H9 (cell line): ENCODE results near the gene PAPLN. TPM values are rescaled to one million over a fixed set of nuclear protein-coding genes. Genes with fewer than 3 reads are reported as not detected.

Experiments used
- DNase-seq: peaks from one replicate; pipeline ENCODE4 v3.0.0-alpha.2; 2017
- H2AFZ ChIP-seq: one replicate; pipeline ENCODE4 v1.6.1; 2013; ENCODE audit warnings: mild to moderate bottlenecking, low read length, control low read depth, moderate library complexity
- H2AK5ac ChIP-seq: 2 replicates; pipeline ENCODE4 v1.6.1; 2013; ENCODE audit warnings: low read length, control low read depth, mixed read lengths; ENCODE audit not compliant: insufficient read length
- H2BK120ac ChIP-seq: one replicate; pipeline ENCODE4 v1.6.1; 2013; ENCODE audit warnings: low read depth, mild to moderate bottlenecking, low read length, control low read depth, inconsistent platforms; ENCODE audit not compliant: poor library complexity, severe bottlenecking
- H2BK12ac ChIP-seq: 2 replicates; pipeline ENCODE4 v1.6.1; 2013; ENCODE audit warnings: low read length, control low read depth, mixed read lengths, low read depth; ENCODE audit not compliant: insufficient read length
- H2BK15ac ChIP-seq: 2 replicates; pipeline ENCODE4 v1.6.1; 2013; ENCODE audit warnings: low read depth, low read length, control low read depth
- H2BK20ac ChIP-seq: one replicate; pipeline ENCODE4 v1.6.1; 2013; ENCODE audit warnings: low read depth, mild to moderate bottlenecking, low read length, control low read depth, inconsistent platforms; ENCODE audit not compliant: poor library complexity, severe bottlenecking
- H2BK5ac ChIP-seq: 2 replicates; pipeline ENCODE4 v1.6.1; 2013; ENCODE audit warnings: low read length, control low read depth, mixed read lengths; ENCODE audit not compliant: insufficient read length
- H3K14ac ChIP-seq: 2 replicates; pipeline ENCODE4 v1.6.1; 2013; ENCODE audit warnings: low read length, control low read depth; ENCODE audit not compliant: insufficient read depth
- H3K18ac ChIP-seq: 2 replicates; pipeline ENCODE4 v1.6.1; 2013; ENCODE audit warnings: low read depth, mild to moderate bottlenecking, mixed read lengths, low read length, control low read depth; ENCODE audit not compliant: insufficient read length
- H3K23ac ChIP-seq: 2 replicates; pipeline ENCODE4 v1.6.1; 2013; ENCODE audit warnings: low read length, control low read depth, mixed read lengths, low read depth; ENCODE audit not compliant: insufficient read length
- H3K23me2 ChIP-seq: 2 replicates; pipeline ENCODE4 v1.6.1; 2013; ENCODE audit warnings: low read depth, mild to moderate bottlenecking, mixed read lengths, low read length, control low read depth; ENCODE audit not compliant: insufficient read length, poor library complexity, severe bottlenecking
- H3K27ac ChIP-seq: 2 replicates; pipeline ENCODE4 v1.5.1; 2013; ENCODE audit warnings: low read length, control low read depth, mixed read lengths, low read depth; ENCODE audit not compliant: insufficient read length
- H3K27me3 ChIP-seq: 2 replicates; pipeline ENCODE4 v1.6.1; 2013; ENCODE audit warnings: low read length, control low read depth, inconsistent platforms; ENCODE audit not compliant: insufficient read depth
- H3K4ac ChIP-seq: 2 replicates; pipeline ENCODE4 v1.6.1; 2013; ENCODE audit warnings: low read depth, mild to moderate bottlenecking, control low read depth, inconsistent platforms, low read length, moderate library complexity
- H3K4me1 ChIP-seq: 2 replicates; pipeline ENCODE4 v1.6.1; 2013; ENCODE audit warnings: low read length, control low read depth, inconsistent platforms; ENCODE audit not compliant: insufficient read depth
- H3K4me2 ChIP-seq: 2 replicates; pipeline ENCODE4 v1.6.1; 2013; ENCODE audit warnings: low read length, control low read depth, mixed read lengths; ENCODE audit not compliant: insufficient read length, insufficient read depth
- H3K56ac ChIP-seq: 2 replicates; pipeline ENCODE4 v1.6.1; 2013; ENCODE audit warnings: low read depth, mild to moderate bottlenecking, mixed read lengths, low read length, control low read depth; ENCODE audit not compliant: insufficient read length
- H3K79me1 ChIP-seq: 2 replicates; pipeline ENCODE4 v1.6.1; 2013; ENCODE audit warnings: low read depth, mild to moderate bottlenecking, moderate library complexity, low read length, control low read depth, inconsistent platforms; ENCODE audit not compliant: insufficient read depth, poor library complexity, severe bottlenecking
- H3K79me2 ChIP-seq: 2 replicates; pipeline ENCODE4 v1.6.1; 2013; ENCODE audit warnings: low read length, control low read depth, inconsistent platforms; ENCODE audit not compliant: insufficient read depth
- H3K9ac ChIP-seq: 2 replicates; pipeline ENCODE4 v1.6.1; 2013; ENCODE audit warnings: low read length, control low read depth, mixed read lengths; ENCODE audit not compliant: insufficient read length; ENCODE audit errors: extremely low read depth
- H3K9me3 ChIP-seq: one replicate; pipeline ENCODE4 v1.6.1; 2013; ENCODE audit warnings: low read depth, low read length, inconsistent platforms; ENCODE audit not compliant: control insufficient read depth
- H3T11ph ChIP-seq: one replicate; pipeline ENCODE4 v1.6.1; 2013; ENCODE audit warnings: mild to moderate bottlenecking, low read length, control low read depth, inconsistent platforms
- H4K20me1 ChIP-seq: one replicate; pipeline ENCODE4 v1.6.1; 2013; ENCODE audit not compliant: control insufficient read depth, insufficient read length, insufficient read depth
- H4K5ac ChIP-seq: 2 replicates; pipeline ENCODE4 v1.6.1; 2013; ENCODE audit warnings: low read depth, mild to moderate bottlenecking, mixed read lengths, low read length, control low read depth; ENCODE audit not compliant: insufficient read length
- H4K8ac ChIP-seq: replicated peaks from 2 replicates; pipeline ENCODE4 v1.6.1; 2013; ENCODE audit warnings: low read length, control low read depth, mixed read lengths, low read depth; ENCODE audit not compliant: insufficient read length
- H4K91ac ChIP-seq: 2 replicates; pipeline ENCODE4 v1.6.1; 2013; ENCODE audit warnings: low read depth, mild to moderate bottlenecking, moderate library complexity, mixed read lengths, low read length, control low read depth; ENCODE audit not compliant: insufficient read length
- H3K27ac Mint-ChIP-seq, 3 experiments: 2 replicates in 2 of 3; 3 replicates in 1 of 3; pipeline ENCODE4 v1.8.0; 2020 to 2021; ENCODE audit warnings: mixed read lengths in 3 of 3, mild to moderate bottlenecking in 1 of 3, moderate library complexity in 1 of 3
- H3K27me3 Mint-ChIP-seq: 2 replicates; pipeline ENCODE4 v1.8.0; 2021; ENCODE audit warnings: low read depth, mild to moderate bottlenecking, moderate library complexity, mixed read lengths
- H3K36me3 Mint-ChIP-seq, 3 experiments: 2 replicates in 2 of 3; 3 replicates in 1 of 3; pipeline ENCODE4 v1.8.0; 2020 to 2021; ENCODE audit warnings: low read depth in 3 of 3, mixed read lengths in 3 of 3; ENCODE audit not compliant: insufficient read depth in 1 of 3
- H3K4me1 Mint-ChIP-seq, 2 experiments: 2 replicates each; pipeline ENCODE4 v1.8.0; 2020; ENCODE audit warnings: mixed read lengths in 2 of 2
- H3K4me3 Mint-ChIP-seq, 2 experiments: 2 replicates in 1 of 2; 3 replicates in 1 of 2; pipeline ENCODE4 v1.8.0; 2020 to 2021; ENCODE audit warnings: mild to moderate bottlenecking in 2 of 2, mixed read lengths in 2 of 2, moderate library complexity in 1 of 2
- H3K9me3 Mint-ChIP-seq, 2 experiments: 2 replicates in 1 of 2; 3 replicates in 1 of 2; pipeline ENCODE4 v1.8.0; 2020; ENCODE audit warnings: mild to moderate bottlenecking in 2 of 2, mixed read lengths in 2 of 2, moderate library complexity in 1 of 2
- WGBS: extraction: QIAGEN DNeasy Blood & Tissue Kit; methylation state at CpG from one replicate; pipeline ENCODE4 v1.1.7; 2013; ENCODE audit warnings: missing lambda C conversion rate, low lambda C conversion rate, mixed read lengths; ENCODE audit not compliant: insufficient read length; ENCODE audit errors: extremely low coverage; 5-methylcytosine and 5-hydroxymethylcytosine counted together
- total RNA-seq: library from RNA; stranded (reverse); gene quantifications from 2 replicates; pipeline ENCODE4 v1.2.1, GENCODE V29; 2021
- TF ChIP-seq, protein P1 (sequence below): fragments of 200-600 bp; sonication (generic); conservative IDR thresholded peaks from 3 replicates; pipeline ENCODE4 v1.8.0; 2021; ENCODE audit warnings: antibody characterized with exemption, mild to moderate bottlenecking

PAPLN gene
- total RNA-seq, 1 experiment from 2014 or later: 8.5 TPM

DNA sequence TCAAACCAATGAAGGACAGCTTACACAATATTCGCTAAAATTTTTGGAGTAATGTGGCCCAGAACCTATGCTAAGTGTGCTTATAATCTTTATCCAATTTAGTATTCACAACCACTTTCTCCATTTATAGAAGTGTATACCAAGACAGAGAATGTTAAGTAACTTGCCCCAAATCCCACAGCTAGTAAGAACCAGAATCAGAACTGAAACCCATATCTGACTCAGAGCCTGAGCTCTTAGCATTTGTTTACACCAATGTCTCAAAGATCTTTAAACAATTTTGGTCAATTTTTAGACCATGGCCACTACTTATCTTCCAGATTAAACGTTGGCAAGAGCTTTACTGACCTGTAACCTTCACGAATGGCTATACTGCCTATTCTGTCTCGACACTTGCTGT lies 53.0 kb downstream of the PAPLN start:
- Histone ChIP-seq H4K8ac (no peak overlapping the region), H2BK15ac (no peak overlapping the region), H2BK12ac (no peak overlapping the region), H3K4ac (no peak overlapping the region), H3K18ac (no peak overlapping the region), H3K56ac (no peak overlapping the region), H3K23ac (no peak overlapping the region), H4K20me1 (no peaks in the 10 kb centered on the region), H3K27ac (peak overlapping the region; percentile 65), H3K14ac (no peak overlapping the region), H3K9me3 (no peaks in the 10 kb centered on the region), H3K79me1 (no peaks in the 10 kb centered on the region), H3K27me3 (no peaks in the 10 kb centered on the region), H3K23me2 (no peaks in the 10 kb centered on the region), H2AK5ac (no peak overlapping the region), H2BK5ac (no peak overlapping the region), H3K4me1 (peaks cover 7% of the 10 kb centered on the region; the same call in 1 of the 2 replicates), H2BK20ac (no peak overlapping the region), H2BK120ac (no peak overlapping the region), H2AFZ (no peak overlapping the region), H3K4me2 (no peak overlapping the region), H4K5ac (no peak overlapping the region), H3K9ac (no peak overlapping the region), H3K79me2 (no peaks in the 10 kb centered on the region), H3T11ph (no peak overlapping the region), H4K91ac (no peak overlapping the region)
- Mint-ChIP-seq H3K9me3 (no peaks in the 10 kb centered on the region), H3K4me3 (no peak overlapping the region; a peak in 1 of 5 replicates), H3K4me1 (peaks cover 36 to 43% of the 10 kb centered on the region in 2 experiments), H3K36me3 (peaks cover 6 to 35% (median 16%) of the 10 kb centered on the region in 3 experiments; a peak in 5 of 7 replicates), H3K27me3 (no peaks in the 10 kb centered on the region), H3K27ac (peak overlapping the region in 2 of 3 experiments; percentile 62 to 97; a peak in 5 of 7 replicates)
- no peak for DNase-seq
- WGBS: no CpG with 5 or more reads among the region's 4 CpGs
- TF ChIP-seq, protein P1, sequence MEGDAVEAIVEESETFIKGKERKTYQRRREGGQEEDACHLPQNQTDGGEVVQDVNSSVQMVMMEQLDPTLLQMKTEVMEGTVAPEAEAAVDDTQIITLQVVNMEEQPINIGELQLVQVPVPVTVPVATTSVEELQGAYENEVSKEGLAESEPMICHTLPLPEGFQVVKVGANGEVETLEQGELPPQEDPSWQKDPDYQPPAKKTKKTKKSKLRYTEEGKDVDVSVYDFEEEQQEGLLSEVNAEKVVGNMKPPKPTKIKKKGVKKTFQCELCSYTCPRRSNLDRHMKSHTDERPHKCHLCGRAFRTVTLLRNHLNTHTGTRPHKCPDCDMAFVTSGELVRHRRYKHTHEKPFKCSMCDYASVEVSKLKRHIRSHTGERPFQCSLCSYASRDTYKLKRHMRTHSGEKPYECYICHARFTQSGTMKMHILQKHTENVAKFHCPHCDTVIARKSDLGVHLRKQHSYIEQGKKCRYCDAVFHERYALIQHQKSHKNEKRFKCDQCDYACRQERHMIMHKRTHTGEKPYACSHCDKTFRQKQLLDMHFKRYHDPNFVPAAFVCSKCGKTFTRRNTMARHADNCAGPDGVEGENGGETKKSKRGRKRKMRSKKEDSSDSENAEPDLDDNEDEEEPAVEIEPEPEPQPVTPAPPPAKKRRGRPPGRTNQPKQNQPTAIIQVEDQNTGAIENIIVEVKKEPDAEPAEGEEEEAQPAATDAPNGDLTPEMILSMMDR: no peak
